ENCODE measurements around the gene ZNF879.

ZNF879 gene

DNA sequence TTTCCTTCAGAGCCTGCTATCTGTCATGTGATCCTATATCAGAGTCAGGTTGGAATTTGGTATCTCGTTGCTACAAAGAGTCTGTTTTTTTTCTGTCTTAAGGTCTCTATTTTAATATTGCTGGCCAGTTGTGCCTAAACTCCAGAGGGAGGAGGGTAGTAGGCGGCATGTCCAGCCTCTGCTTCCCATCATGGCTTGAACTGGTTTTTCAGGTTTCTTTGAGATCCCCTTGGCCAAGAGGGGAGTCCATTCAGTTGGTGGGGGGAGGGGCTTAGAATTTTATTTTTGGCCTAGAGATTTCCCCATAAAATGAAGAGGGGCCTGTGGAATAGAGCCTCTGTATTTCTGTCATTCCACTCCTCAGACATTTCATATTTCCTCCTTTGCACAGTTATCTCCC, 21.2 kb downstream of the ZNF879 start:
- H3K4me3 ChIP-seq (ENCODE audit: low read depth, low read length) = no peak overlapping the region
- no peaks in the 10 kb centered on the region for H3K9me3 ChIP-seq (ENCODE audit: control insufficient read depth, insufficient read depth, low read depth, low read length)
- no peak overlapping the region for H3K27ac ChIP-seq (ENCODE audit: extremely low read depth, low read depth, low read length)
- POLR2A ChIA-PET = no interaction called here
- no peaks in the 10 kb centered on the region for H3K4me1 ChIP-seq (ENCODE audit: control insufficient read depth, insufficient read depth, low read length)
- CTCF ChIA-PET = no interaction called here
- TF ChIP-seq ZNF2 (tag by site-specific recombination; IDR thresholded peaks at IDR 0.05) (no peak), ZNF600 (tag by site-specific recombination; IDR thresholded peaks at IDR 0.05) (no peak), GLI2 (tag by site-specific recombination; IDR thresholded peaks at IDR 0.05; ENCODE audit: borderline replicate concordance, low read depth) (no peak), ZBTB48 (tag by site-specific recombination; IDR thresholded peaks at IDR 0.05) (no peak), ZNF366 (tag by site-specific recombination; conservative IDR thresholded peaks at IDR 0.05) (no peak), ZNF521 (tag by site-specific recombination; IDR thresholded peaks at IDR 0.05) (no peak), ZNF776 (tag by site-specific recombination; IDR thresholded peaks at IDR 0.05; ENCODE audit: borderline replicate concordance) (no peak), ZNF571 (tag by site-specific recombination; IDR thresholded peaks at IDR 0.05) (no peak), ZNF391 (tag by site-specific recombination; IDR thresholded peaks at IDR 0.05; ENCODE audit: borderline replicate concordance, low read depth) (no peak), ZNF501 (tag by site-specific recombination; IDR thresholded peaks at IDR 0.05) (no peak), ZBTB1 (tag by site-specific recombination; IDR thresholded peaks at IDR 0.05) (no peak)
- TF ChIP-seq, protein P1, sequence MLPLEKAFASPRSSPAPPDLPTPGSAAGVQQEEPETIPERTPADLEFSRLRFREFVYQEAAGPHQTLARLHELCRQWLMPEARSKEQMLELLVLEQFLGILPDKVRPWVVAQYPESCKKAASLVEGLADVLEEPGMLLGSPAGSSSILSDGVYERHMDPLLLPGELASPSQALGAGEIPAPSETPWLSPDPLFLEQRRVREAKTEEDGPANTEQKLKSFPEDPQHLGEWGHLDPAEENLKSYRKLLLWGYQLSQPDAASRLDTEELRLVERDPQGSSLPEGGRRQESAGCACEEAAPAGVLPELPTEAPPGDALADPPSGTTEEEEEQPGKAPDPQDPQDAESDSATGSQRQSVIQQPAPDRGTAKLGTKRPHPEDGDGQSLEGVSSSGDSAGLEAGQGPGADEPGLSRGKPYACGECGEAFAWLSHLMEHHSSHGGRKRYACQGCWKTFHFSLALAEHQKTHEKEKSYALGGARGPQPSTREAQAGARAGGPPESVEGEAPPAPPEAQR (tag by site-specific recombination; IDR thresholded peaks at IDR 0.05) = no peak
- TF ChIP-seq, protein P2, sequence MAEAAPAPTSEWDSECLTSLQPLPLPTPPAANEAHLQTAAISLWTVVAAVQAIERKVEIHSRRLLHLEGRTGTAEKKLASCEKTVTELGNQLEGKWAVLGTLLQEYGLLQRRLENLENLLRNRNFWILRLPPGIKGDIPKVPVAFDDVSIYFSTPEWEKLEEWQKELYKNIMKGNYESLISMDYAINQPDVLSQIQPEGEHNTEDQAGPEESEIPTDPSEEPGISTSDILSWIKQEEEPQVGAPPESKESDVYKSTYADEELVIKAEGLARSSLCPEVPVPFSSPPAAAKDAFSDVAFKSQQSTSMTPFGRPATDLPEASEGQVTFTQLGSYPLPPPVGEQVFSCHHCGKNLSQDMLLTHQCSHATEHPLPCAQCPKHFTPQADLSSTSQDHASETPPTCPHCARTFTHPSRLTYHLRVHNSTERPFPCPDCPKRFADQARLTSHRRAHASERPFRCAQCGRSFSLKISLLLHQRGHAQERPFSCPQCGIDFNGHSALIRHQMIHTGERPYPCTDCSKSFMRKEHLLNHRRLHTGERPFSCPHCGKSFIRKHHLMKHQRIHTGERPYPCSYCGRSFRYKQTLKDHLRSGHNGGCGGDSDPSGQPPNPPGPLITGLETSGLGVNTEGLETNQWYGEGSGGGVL (tag by site-specific recombination; IDR thresholded peaks at IDR 0.05) = no peak
- TF ChIP-seq, protein P3, sequence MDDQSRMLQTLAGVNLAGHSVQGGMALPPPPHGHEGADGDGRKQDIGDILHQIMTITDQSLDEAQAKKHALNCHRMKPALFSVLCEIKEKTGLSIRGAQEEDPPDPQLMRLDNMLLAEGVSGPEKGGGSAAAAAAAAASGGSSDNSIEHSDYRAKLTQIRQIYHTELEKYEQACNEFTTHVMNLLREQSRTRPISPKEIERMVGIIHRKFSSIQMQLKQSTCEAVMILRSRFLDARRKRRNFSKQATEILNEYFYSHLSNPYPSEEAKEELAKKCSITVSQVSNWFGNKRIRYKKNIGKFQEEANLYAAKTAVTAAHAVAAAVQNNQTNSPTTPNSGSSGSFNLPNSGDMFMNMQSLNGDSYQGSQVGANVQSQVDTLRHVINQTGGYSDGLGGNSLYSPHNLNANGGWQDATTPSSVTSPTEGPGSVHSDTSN (CRISPR knock-in tag; IDR thresholded peaks at IDR 0.05) = no peak
- TF ChIP-seq, protein P4, sequence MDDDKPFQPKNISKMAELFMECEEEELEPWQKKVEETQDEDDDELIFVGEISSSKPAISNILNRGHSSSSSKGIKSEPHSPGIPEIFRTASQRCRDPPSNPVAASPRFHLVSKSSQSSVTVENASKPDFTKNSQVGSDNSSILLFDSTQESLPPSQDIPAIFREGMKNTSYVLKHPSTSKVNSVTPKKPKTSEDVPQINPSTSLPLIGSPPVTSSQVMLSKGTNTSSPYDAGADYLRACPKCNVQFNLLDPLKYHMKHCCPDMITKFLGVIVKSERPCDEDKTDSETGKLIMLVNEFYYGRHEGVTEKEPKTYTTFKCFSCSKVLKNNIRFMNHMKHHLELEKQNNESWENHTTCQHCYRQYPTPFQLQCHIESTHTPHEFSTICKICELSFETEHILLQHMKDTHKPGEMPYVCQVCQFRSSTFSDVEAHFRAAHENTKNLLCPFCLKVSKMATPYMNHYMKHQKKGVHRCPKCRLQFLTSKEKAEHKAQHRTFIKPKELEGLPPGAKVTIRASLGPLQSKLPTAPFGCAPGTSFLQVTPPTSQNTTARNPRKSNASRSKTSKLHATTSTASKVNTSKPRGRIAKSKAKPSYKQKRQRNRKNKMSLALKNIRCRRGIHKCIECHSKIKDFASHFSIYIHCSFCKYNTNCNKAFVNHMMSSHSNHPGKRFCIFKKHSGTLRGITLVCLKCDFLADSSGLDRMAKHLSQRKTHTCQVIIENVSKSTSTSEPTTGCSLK (tag by site-specific recombination; IDR thresholded peaks at IDR 0.05) = no peak
- TF ChIP-seq, protein P5, sequence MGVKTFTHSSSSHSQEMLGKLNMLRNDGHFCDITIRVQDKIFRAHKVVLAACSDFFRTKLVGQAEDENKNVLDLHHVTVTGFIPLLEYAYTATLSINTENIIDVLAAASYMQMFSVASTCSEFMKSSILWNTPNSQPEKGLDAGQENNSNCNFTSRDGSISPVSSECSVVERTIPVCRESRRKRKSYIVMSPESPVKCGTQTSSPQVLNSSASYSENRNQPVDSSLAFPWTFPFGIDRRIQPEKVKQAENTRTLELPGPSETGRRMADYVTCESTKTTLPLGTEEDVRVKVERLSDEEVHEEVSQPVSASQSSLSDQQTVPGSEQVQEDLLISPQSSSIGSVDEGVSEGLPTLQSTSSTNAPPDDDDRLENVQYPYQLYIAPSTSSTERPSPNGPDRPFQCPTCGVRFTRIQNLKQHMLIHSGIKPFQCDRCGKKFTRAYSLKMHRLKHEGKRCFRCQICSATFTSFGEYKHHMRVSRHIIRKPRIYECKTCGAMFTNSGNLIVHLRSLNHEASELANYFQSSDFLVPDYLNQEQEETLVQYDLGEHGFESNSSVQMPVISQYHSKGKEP (tag by site-specific recombination; IDR thresholded peaks at IDR 0.05) = no peak
- TF ChIP-seq, protein P6, sequence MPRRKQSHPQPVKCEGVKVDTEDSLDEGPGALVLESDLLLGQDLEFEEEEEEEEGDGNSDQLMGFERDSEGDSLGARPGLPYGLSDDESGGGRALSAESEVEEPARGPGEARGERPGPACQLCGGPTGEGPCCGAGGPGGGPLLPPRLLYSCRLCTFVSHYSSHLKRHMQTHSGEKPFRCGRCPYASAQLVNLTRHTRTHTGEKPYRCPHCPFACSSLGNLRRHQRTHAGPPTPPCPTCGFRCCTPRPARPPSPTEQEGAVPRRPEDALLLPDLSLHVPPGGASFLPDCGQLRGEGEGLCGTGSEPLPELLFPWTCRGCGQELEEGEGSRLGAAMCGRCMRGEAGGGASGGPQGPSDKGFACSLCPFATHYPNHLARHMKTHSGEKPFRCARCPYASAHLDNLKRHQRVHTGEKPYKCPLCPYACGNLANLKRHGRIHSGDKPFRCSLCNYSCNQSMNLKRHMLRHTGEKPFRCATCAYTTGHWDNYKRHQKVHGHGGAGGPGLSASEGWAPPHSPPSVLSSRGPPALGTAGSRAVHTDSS (tag by site-specific recombination; IDR thresholded peaks at IDR 0.05) = no peak
- H3K36me3 ChIP-seq (ENCODE audit: control insufficient read depth in 2 of 2, insufficient read depth in 1 of 2, low read length in 2 of 2) = no peaks in the 10 kb centered on the region

Measured in HEK293 (cell line).